GM12892 (cell line): ENCODE measurements around the gene LMO1.

Experiments used
- POLR2A ChIP-seq: IDR thresholded peaks from 2 replicates; pipeline ENCODE4 v1.6.1; 2011; ENCODE audit warnings: low read depth, low read length, control low read depth
- POLR2AphosphoS5 ChIP-seq: IDR thresholded peaks from 2 replicates; pipeline ENCODE4 v1.6.1; 2011; ENCODE audit warnings: low read depth, low read length, control low read depth

GRCh38 chr11:8296038-8296649 is 32.5 kb upstream of the LMO1 start:
- TF ChIP-seq POLR2A (no peak), POLR2AphosphoS5 (no peak)
